Astrocyte of the spinal cord (primary cell): ENCODE measurements around the gene LINS1.

Experiments used
- DNase-seq: peaks from one replicate; pipeline ENCODE4 v3.0.0; 2011; ENCODE audit warnings: low read depth, low spot score
- H3K4me3 ChIP-seq: 2 replicates; pipeline ENCODE4 v1.5.1; 2011; ENCODE audit warnings: low read depth, mild to moderate bottlenecking, low read length, moderate library complexity
- in situ Hi-C: cut with HindIII; loops from 2 replicates; pipeline ENCODE4 v1.10.0; 2017; ENCODE audit warnings: low sequenced_read_pairs
- TF ChIP-seq, protein P1 (sequence below): IDR thresholded peaks from 2 replicates; pipeline ENCODE4 v1.5.1; 2012; ENCODE audit warnings: low read depth, mild to moderate bottlenecking, low read length, inconsistent platforms

Gene LINS1

DNA sequence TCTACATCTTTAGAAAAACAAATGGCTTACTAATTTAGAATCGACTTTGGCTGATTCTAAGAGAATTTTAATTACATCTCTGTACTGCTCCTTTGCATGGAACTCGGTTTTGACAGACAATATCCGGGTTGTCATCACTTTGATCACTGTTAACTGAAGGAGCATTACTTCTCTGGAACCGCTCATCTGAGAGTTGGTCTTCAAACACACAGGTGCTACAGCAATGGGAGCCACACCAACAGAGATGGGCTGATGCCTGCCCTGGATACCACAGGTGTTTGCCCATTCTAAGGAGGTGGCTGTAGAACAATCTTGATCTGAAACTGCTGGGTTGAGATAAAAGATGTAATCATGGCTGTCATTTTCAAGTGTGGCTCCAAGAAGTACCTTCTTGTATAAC lies 21.6 kb downstream of the LINS1 start:
- no peak for DNase-seq

DNA sequence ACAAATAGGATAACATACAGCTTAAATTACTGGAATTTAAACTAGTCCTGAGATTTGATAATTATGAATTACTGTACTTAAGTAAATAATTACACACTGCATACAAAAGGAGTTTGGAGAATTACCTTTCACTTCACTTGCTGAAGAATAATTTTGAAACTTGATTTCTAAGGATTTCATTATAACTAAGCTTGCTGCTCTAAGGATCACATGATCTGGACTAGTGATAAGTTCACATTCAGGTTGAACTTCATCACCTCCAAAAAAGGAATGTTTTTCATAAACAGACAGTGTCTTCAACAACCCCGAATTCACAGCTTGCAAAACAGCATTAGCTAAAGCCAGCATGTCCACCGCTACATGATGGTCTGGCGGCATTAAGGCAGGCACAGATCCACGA lies 28.5 kb downstream of the LINS1 start:
- H3K4me3 ChIP-seq = no peak overlapping the region
- no peak for DNase-seq
- TF ChIP-seq, protein P1, sequence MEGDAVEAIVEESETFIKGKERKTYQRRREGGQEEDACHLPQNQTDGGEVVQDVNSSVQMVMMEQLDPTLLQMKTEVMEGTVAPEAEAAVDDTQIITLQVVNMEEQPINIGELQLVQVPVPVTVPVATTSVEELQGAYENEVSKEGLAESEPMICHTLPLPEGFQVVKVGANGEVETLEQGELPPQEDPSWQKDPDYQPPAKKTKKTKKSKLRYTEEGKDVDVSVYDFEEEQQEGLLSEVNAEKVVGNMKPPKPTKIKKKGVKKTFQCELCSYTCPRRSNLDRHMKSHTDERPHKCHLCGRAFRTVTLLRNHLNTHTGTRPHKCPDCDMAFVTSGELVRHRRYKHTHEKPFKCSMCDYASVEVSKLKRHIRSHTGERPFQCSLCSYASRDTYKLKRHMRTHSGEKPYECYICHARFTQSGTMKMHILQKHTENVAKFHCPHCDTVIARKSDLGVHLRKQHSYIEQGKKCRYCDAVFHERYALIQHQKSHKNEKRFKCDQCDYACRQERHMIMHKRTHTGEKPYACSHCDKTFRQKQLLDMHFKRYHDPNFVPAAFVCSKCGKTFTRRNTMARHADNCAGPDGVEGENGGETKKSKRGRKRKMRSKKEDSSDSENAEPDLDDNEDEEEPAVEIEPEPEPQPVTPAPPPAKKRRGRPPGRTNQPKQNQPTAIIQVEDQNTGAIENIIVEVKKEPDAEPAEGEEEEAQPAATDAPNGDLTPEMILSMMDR = no peak
- in situ Hi-C loops = no loop called here

More for the DNA sequence above, 21.6 kb downstream of the LINS1 start:
- TF ChIP-seq, protein P1 = no peak
- no peak overlapping the region for H3K4me3 ChIP-seq
- in situ Hi-C loops = no loop called here

DNA sequence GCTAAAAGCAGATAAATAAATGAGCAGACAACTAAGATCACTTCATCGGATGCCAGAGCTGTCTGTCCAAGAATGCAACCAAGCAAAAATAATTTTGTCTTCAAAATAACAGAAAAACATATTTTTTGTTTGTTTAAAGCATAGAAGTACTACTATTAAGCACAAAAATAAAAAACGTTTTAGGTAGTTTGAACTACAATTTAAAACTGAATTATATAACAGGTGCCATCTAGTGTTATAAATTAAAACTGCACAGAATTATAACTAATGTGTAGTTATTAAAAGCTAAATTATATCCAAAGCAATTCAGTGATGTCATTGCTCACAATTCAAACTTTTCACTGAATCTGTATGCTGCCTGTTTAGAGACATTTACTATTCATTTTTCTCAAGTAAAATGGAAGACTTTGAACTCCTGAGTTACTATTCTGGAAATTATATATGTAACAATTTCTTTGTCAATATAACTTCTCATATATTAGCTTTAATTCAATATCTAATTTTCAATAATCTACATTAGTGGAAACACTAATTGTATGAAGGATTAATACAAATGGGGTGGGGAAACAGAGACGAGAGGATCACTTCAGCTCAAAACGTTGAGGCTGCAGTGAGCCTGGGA lies 29.5 kb downstream of the LINS1 start:
- H3K4me3 ChIP-seq = no peak overlapping the region
- TF ChIP-seq, protein P1 = peak; percentile 25
- peak; percentile 31 for DNase-seq
- in situ Hi-C loops = no loop called here

DNA sequence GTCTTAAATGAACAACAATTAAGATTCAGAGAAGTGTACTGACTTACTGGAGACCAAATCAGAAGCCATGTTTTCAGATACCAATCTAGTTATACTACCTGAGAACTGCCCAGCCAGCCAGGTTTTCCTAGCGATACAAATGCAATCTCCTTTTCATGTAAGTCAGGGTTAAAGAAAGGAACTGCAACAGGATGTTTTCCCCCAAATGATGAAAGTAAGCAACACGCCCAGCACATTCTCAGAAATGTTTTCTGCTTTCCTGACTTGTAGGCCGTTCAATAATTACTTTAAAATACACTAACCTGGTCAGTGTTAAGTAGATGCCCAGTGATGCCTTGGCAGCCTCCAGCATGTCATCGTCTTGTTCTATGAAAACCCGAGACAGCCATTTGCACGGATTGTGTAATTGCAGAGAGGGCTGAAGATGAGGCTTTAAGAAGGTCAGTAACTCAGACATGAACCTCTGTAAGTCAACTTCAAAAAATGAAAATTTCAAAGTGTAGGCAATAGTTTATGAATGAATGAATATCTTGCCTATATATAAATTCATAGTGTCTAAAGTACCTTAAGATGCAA lies 30.3 kb downstream of the LINS1 start:
- DNase-seq = no peak

DNA sequence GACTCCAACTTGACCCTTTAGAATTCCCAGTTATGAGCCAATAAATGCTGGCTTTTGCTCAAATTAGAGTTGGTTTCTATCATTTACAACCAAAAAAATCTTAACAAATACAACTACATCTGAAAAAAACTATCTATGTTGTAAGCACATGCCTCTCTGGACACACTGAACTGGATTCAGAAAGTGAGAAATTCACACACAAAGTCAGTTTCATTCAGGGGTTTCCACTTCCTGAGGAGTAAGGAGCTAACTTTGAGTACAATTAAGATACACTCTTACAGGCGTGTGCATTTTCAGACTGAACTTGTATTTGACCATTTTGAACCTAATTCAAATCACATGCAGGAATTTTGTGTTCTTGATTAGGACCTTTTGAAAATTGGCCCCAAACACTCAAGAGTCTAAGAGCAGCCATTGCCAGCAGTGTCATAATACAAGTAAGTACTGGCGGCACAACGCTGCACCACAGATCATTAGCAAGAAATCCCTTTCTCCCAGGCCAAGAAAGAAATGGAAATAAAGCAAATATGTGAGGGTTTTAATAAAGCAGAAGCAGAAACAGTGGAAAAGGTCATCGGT lies 31.2 kb downstream of the LINS1 start:
- TF ChIP-seq, protein P1 = no peak
- no peak overlapping the region for H3K4me3 ChIP-seq
- in situ Hi-C loops = no loop called here
- no peak for DNase-seq

More for the DNA sequence above, 30.3 kb downstream of the LINS1 start:
- H3K4me3 ChIP-seq = no peak overlapping the region
- TF ChIP-seq, protein P1 = no peak
- in situ Hi-C loops = no loop called here

DNA sequence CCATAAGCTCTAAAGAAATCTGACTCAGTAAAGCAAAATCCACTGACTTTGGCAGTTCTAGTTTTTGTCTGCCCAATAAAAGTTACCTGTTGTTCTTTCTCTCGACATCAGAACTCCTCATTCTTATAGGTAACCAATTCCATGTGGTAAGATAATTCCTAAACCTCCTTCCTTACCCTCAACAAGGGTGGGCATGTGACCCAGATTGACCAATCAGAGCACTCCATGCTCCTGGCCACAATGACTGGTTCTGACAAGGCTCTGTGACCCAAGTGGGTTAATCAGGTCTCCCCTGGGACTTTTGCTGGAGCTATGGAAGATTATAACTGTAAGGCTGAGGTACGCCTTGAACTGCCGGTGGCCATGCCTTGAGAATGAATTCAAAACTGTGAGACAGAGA lies 31.7 kb downstream of the LINS1 start:
- in situ Hi-C loops = no loop called here
- DNase-seq = no peak
- TF ChIP-seq, protein P1 = no peak
- H3K4me3 ChIP-seq = no peak overlapping the region
